ENCODE results near the gene FNDC7. TPM values are rescaled to one million over a fixed set of nuclear protein-coding genes. Genes with fewer than 3 reads are reported as not detected.

FNDC7 gene
- total and polyA plus RNA-seq, 8 donors: not detected

DNA sequence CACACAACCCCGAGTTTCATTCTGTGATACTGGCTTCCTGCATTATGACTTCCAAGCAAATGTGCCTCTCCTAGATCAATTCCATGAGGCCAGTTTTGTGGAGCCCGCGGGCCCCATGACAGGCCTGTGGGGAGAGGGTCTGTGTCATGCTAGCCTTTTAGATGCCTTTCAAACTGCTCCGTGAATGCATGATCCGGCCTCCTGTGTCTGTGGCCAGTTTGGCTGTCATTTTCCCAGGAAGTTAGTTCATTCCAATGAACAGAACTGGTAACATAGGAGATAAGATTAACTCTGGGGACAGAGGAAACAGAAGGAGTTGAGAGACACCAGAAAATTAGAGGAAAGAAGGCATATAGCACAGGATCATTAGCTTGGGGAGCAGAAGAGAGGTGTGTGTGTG lies 3.2 kb downstream of the FNDC7 start:
- Histone ChIP-seq H3K27me3 (peaks cover 0 to 4% (median 0%) of the 10 kb centered on the region in 3 donors), H3K36me3 (no peaks in the 10 kb centered on the region), H3K27ac (no peak overlapping the region), H3K9me3 (no peaks in the 10 kb centered on the region), H3K4me1 (no peaks in the 10 kb centered on the region), H3K4me3 (no peak overlapping the region)
- no peak for DNase-seq
- WGBS, 5 donors: 56 to 77% (median 74%) methylated on average over 5 of the region's 5 CpGs
- intact Hi-C loops (cut with DNase I; ENCODE audit: low total_unique reads): no loop called here
- no peak for TF ChIP-seq EP300 (IDR thresholded peaks at IDR 0.05)
- no peak for TF ChIP-seq POLR2AphosphoS5 (IDR thresholded peaks at IDR 0.05)
- TF ChIP-seq CTCF (IDR thresholded peaks at IDR 0.05): no peak
- no peak for TF ChIP-seq POLR2A (IDR thresholded peaks at IDR 0.05)

DNA sequence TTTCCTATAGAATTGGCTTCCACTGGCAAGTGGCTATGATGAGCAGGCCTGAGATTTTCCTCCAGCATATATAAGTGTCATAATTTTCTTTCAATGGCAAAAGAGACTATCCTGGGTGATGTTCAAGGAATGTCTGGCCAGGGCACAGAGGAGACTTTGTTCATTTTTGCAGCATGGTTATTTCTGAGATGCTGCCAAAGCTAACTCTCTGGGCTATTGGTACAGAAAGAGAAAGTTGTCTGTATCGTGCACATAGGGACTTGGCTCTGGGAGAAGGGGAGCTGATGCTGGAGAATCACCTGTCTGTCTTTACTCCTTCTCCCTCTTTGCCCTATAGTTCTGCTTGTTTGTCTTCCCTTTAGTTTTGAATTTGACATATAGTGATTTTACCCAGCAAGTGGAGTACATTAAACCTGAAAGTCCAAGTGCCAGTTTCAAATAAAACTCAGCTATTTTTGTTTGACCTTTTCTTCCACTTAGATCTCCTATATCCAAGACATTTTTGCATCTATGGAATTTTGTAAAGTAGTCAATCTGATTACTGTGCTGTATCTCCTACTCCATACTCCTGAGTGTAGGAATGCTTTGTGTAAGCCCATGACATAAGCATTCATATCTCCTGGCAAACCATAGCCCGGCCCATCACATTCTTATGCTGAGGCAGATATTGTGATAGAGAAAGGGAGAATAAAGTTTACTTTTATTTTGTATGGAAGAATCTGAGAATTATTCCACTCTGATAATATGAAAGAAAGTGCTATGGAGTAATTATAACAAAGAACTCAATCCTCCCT lies 3.9 kb downstream of the FNDC7 start:
- Histone ChIP-seq H3K9me3 (no peaks in the 10 kb centered on the region), H3K36me3 (no peaks in the 10 kb centered on the region), H3K4me1 (no peaks in the 10 kb centered on the region), H3K27me3 (peaks cover 0 to 4% (median 0%) of the 10 kb centered on the region in 3 donors), H3K27ac (no peak overlapping the region), H3K4me3 (no peak overlapping the region)
- no peak for DNase-seq
- TF ChIP-seq EP300 (IDR thresholded peaks at IDR 0.05) (no peak), POLR2AphosphoS5 (IDR thresholded peaks at IDR 0.05) (no peak), CTCF (IDR thresholded peaks at IDR 0.05) (no peak), POLR2A (IDR thresholded peaks at IDR 0.05) (no peak)
- intact Hi-C loops (cut with DNase I; ENCODE audit: low total_unique reads): no loop called here
- 43 to 71% (median 51%) methylated on average over 2 of the region's 2 CpGs for WGBS, 5 donors

DNA sequence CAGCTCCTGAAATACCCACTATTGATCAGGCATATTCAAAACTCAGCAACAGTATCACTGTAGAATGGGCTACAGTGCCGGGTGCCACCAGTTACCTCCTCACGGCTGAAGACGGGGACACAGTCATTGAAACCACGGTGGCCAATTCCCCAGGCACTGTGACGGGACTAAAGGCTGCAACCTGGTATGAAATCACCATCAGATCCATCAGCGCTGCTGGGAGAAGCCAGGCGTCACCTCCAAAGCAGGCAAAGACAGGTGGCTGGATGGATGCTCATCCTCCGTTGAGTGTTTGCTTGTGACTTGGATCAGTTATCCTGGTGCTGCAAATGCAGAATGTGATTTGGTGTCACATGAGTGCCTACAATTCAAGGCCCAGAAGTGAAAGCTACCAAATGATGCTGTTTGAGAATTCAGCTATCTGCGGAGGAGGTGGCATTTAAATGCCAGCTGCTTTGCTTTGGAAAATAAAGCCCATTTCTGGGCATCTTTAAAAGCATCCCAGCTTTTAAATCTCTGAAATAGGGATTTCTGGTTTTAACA lies 5.1 kb downstream of the FNDC7 start:
- H3K27me3 ChIP-seq: peaks cover 0 to under 1% (median 0%) of the 10 kb centered on the region in 3 donors
- 86 to 99% (median 93%) methylated on average over 8 to 9 of the region's 9 CpGs for WGBS, 5 donors
- no peak overlapping the region for H3K4me3 ChIP-seq
- no peaks in the 10 kb centered on the region for H3K4me1 ChIP-seq
- intact Hi-C loops (cut with DNase I; ENCODE audit: low total_unique reads): no loop called here
- no peaks in the 10 kb centered on the region for H3K9me3 ChIP-seq
- H3K27ac ChIP-seq: no peak overlapping the region
- no peaks in the 10 kb centered on the region for H3K36me3 ChIP-seq
- TF ChIP-seq EP300 (IDR thresholded peaks at IDR 0.05) (no peak), POLR2AphosphoS5 (IDR thresholded peaks at IDR 0.05) (no peak), POLR2A (IDR thresholded peaks at IDR 0.05) (no peak), CTCF (IDR thresholded peaks at IDR 0.05) (no peak)
- no peak for DNase-seq

DNA sequence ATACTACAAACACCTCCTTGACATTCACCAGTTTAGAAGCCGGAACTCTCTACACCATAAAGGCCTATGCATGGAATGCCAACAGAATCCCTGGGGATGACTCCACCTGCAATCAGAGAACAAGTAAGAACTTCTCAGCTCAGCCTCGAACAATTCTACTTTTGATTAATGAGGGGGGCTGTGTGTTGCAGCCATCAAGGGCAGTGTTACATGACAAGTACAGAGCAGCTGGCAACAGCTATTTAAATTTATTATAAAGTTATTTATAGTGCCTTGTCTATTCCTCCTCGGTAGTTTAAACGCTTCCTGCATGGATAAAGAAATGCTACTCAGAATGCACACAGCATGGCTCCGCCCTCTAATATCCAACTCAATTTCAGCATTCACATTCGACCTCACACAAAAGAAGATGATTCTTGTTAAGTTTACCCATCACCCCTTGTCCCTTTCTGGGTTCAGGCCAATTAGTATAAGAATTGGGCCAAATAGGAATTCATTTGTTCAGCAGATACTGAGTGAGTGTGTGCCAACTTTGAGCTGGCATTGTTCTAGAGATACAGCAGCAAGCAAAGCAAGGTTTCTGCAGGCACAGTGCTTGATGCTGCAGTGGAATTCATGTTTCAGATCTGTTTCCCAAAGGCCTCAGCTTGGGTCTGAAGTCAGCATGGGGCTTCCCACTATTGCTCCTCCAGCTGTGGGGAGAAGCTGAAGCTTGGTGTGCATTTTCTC lies 6.4 kb downstream of the FNDC7 start:
- 48 to 57% (median 52%) methylated on average over 6 of the region's 6 CpGs for WGBS, 5 donors
- no peaks in the 10 kb centered on the region for H3K27me3 ChIP-seq
- intact Hi-C loops (cut with DNase I; ENCODE audit: low total_unique reads): no loop called here
- H3K27ac ChIP-seq: no peak overlapping the region
- H3K9me3 ChIP-seq: no peaks in the 10 kb centered on the region
- TF ChIP-seq POLR2A (IDR thresholded peaks at IDR 0.05) (no peak), EP300 (IDR thresholded peaks at IDR 0.05) (no peak), CTCF (IDR thresholded peaks at IDR 0.05) (no peak), POLR2AphosphoS5 (IDR thresholded peaks at IDR 0.05) (no peak)
- no peaks in the 10 kb centered on the region for H3K36me3 ChIP-seq
- no peaks in the 10 kb centered on the region for H3K4me1 ChIP-seq
- H3K4me3 ChIP-seq: no peak overlapping the region
- no peak for DNase-seq
